Left ventricle myocardium inferior (tissue), 1 donor: Measurements from ENCODE around the gene C2orf92. TPM values are rescaled to one million over a fixed set of nuclear protein-coding genes. Genes with fewer than 3 reads are reported as not detected.

Experiments
- DNase-seq: peaks from one replicate; pipeline ENCODE4 v3.0.0-alpha.2; 2020
- H3K27ac ChIP-seq: fragments of 200-600 bp; replicated peaks from 2 replicates; pipeline ENCODE4 v1.8.0; 2021
- H3K27me3 ChIP-seq: fragments of 200-600 bp; 2 replicates; pipeline ENCODE4 v1.8.0; 2021; ENCODE audit warnings: low read depth
- H3K36me3 ChIP-seq: fragments of 200-600 bp; 2 replicates; pipeline ENCODE4 v1.8.0; 2021
- H3K4me1 ChIP-seq: fragments of 200-600 bp; 2 replicates; pipeline ENCODE4 v1.8.0; 2021
- H3K4me3 ChIP-seq: fragments of 200-600 bp; 2 replicates; pipeline ENCODE4 v1.8.0; 2021; ENCODE audit warnings: mild to moderate bottlenecking, moderate library complexity
- H3K9me3 ChIP-seq: fragments of 200-600 bp; replicated peaks from 2 replicates; pipeline ENCODE4 v1.8.0; 2021
- CTCF ChIP-seq: fragments of 200-600 bp; IDR thresholded peaks from 2 replicates; pipeline ENCODE4 v1.8.0; 2021; ENCODE audit warnings: antibody characterized with exemption, mild to moderate bottlenecking, borderline replicate concordance
- intact Hi-C: fragments of 100-400 bp; cut with micrococcal nuclease; formaldehyde crosslinking; loops from one replicate; pipeline ENCODE4 v1.11.0; 2022
- total RNA-seq: library from RNA; stranded (reverse); fragmentation: NEBNext Ultra II Directional; extraction: Animal tissue kit (Norgen Biotek cat#: 25700); gene quantifications from one replicate; pipeline ENCODE4 v1.2.1, GENCODE V29; 2021
- donor health status: DM: no; HTN: yes; CAD: no; lungs with severe emphysema.

Gene C2orf92
- total RNA-seq, 1 donor from 2014 or later, result 1.8 TPM

GRCh38 chr2:97747716-97748115 lies 78.2 kb downstream of the C2orf92 start:
- no peaks in the 10 kb centered on the region for H3K36me3 ChIP-seq
- intact Hi-C loops, result no loop called here
- no peak for TF ChIP-seq CTCF
- H3K27me3 ChIP-seq, result no peaks in the 10 kb centered on the region
- H3K4me1 ChIP-seq, result peaks cover 34% of the 10 kb centered on the region
- H3K9me3 ChIP-seq, result no peaks in the 10 kb centered on the region
- no peak overlapping the region for H3K4me3 ChIP-seq
- no peak overlapping the region for H3K27ac ChIP-seq
- no peak for DNase-seq

GRCh38 chr2:97749581-97749980 lies 80.1 kb downstream of the C2orf92 start:
- Histone ChIP-seq H3K36me3 (no peaks in the 10 kb centered on the region), H3K9me3 (no peaks in the 10 kb centered on the region), H3K4me1 (peaks cover 38% of the 10 kb centered on the region), H3K27me3 (no peaks in the 10 kb centered on the region), H3K4me3 (no peak overlapping the region), H3K27ac (no peak overlapping the region)
- intact Hi-C loops, result no loop called here
- TF ChIP-seq CTCF, result no peak
- peak; percentile 14 for DNase-seq

GRCh38 chr2:97750017-97750416 lies 80.5 kb downstream of the C2orf92 start:
- intact Hi-C loops, result no loop called here
- no peak for DNase-seq
- Histone ChIP-seq H3K27me3 (no peaks in the 10 kb centered on the region), H3K27ac (no peak overlapping the region), H3K4me3 (no peak overlapping the region), H3K9me3 (no peaks in the 10 kb centered on the region), H3K36me3 (no peaks in the 10 kb centered on the region), H3K4me1 (peaks cover 41% of the 10 kb centered on the region)
- TF ChIP-seq CTCF, result no peak

- peak overlapping the region; percentile 44 for H3K27ac ChIP-seq
These were observed 82.2 kb downstream of the C2orf92 start for GRCh38 chr2:97751752-97752151.

More at GRCh38 chr2:97751752-97752151, 82.2 kb downstream of the C2orf92 start:
- intact Hi-C loops, result no loop called here
- H3K36me3 ChIP-seq, result peaks cover 16% of the 10 kb centered on the region
- no peak for TF ChIP-seq CTCF
- H3K4me1 ChIP-seq, result peaks cover 52% of the 10 kb centered on the region
- DNase-seq, result peak; percentile 22
- no peaks in the 10 kb centered on the region for H3K27me3 ChIP-seq
- H3K9me3 ChIP-seq, result no peaks in the 10 kb centered on the region
- no peak overlapping the region for H3K4me3 ChIP-seq

Other genes starting within 250 kb of the C2orf92 start
- 3.8 TPM for gene ANKRD36B, start 79.8 kb upstream of the C2orf92 start, total RNA-seq
- 1,153 TPM for gene COX5B, start 23.7 kb upstream of the C2orf92 start, total RNA-seq
- 65.2 TPM for gene ACTR1B, start 5.7 kb upstream of the C2orf92 start, total RNA-seq
- gene ZAP70, start 43.9 kb downstream of the C2orf92 start, total RNA-seq, result 0.55 TPM